ENCODE measurements around the gene ACTR8. TPM values are rescaled to one million over a fixed set of nuclear protein-coding genes. Genes with fewer than 3 reads are reported as not detected.
"Not testable (repeated sequence)": the region's sequence is repeated elsewhere in the genome, so short reads cannot be mapped to it uniquely, and the experiment has no call there.

ACTR8 gene
- total RNA-seq: 29.3 and 38.0 TPM in 2 replicates

- peak within 1 kb of the TSS; percentile 89 for H3K4me3 ChIP-seq (ENCODE audit: low read depth, low read length)
- TF ChIP-seq CTCF (IDR thresholded peaks at IDR 0.05; ENCODE audit: insufficient read depth, low read depth, low read length): peak; percentile 37
- peak; percentile 87 for DNase-seq (ENCODE audit: low read depth)
These were observed at the start of gene ACTR8 for GRCh38 chr3:53881691-53882593. TSS of gene ACTR8 (minus strand) at chr3:53882152. CDS start at chr3:53882101, 51 bp downstream.

GRCh38 chr3:53927208-53927872, 45.4 kb upstream of the ACTR8 start:
- peak overlapping the region; percentile 41 for H3K4me3 ChIP-seq (ENCODE audit: low read depth, low read length)
- not testable (repeated sequence) for DNase-seq (ENCODE audit: low read depth)

GRCh38 chr3:53921296-53921695, 39.3 kb upstream of the ACTR8 start:
- peak; percentile 47 for TF ChIP-seq CTCF (IDR thresholded peaks at IDR 0.05; ENCODE audit: insufficient read depth, low read depth, low read length)
- peak; percentile 16 for DNase-seq (ENCODE audit: low read depth)
- no peak overlapping the region for H3K4me3 ChIP-seq (ENCODE audit: low read depth, low read length)

GRCh38 chr3:53919741-53920140, 37.8 kb upstream of the ACTR8 start:
- DNase-seq (ENCODE audit: low read depth): no peak
- TF ChIP-seq CTCF (IDR thresholded peaks at IDR 0.05; ENCODE audit: insufficient read depth, low read depth, low read length): no peak
- H3K4me3 ChIP-seq (ENCODE audit: low read depth, low read length): no peak overlapping the region

- no peak for TF ChIP-seq CTCF (IDR thresholded peaks at IDR 0.05; ENCODE audit: insufficient read depth, low read depth, low read length)
- DNase-seq (ENCODE audit: low read depth): no peak
- no peak overlapping the region for H3K4me3 ChIP-seq (ENCODE audit: low read depth, low read length)
These were observed 31.4 kb upstream of the ACTR8 start for GRCh38 chr3:53913401-53913800.

GRCh38 chr3:53902711-53903110, 20.8 kb upstream of the ACTR8 start:
- TF ChIP-seq CTCF (IDR thresholded peaks at IDR 0.05; ENCODE audit: insufficient read depth, low read depth, low read length): no peak
- H3K4me3 ChIP-seq (ENCODE audit: low read depth, low read length): no peak overlapping the region
- DNase-seq (ENCODE audit: low read depth): no peak

- no peak for TF ChIP-seq CTCF (IDR thresholded peaks at IDR 0.05; ENCODE audit: insufficient read depth, low read depth, low read length)
- no peak for DNase-seq (ENCODE audit: low read depth)
- no peak overlapping the region for H3K4me3 ChIP-seq (ENCODE audit: low read depth, low read length)
These were observed 20.1 kb upstream of the ACTR8 start for GRCh38 chr3:53902067-53902466.

Data from fibroblast of villous mesenchyme (primary cell).